ENCODE results near the gene ANKZF1. TPM values are rescaled to one million over a fixed set of nuclear protein-coding genes. Genes with fewer than 3 reads are reported as not detected.

ANKZF1 gene
- total RNA-seq, 1 donor from 2014 or later, result 43.8 TPM

DNA sequence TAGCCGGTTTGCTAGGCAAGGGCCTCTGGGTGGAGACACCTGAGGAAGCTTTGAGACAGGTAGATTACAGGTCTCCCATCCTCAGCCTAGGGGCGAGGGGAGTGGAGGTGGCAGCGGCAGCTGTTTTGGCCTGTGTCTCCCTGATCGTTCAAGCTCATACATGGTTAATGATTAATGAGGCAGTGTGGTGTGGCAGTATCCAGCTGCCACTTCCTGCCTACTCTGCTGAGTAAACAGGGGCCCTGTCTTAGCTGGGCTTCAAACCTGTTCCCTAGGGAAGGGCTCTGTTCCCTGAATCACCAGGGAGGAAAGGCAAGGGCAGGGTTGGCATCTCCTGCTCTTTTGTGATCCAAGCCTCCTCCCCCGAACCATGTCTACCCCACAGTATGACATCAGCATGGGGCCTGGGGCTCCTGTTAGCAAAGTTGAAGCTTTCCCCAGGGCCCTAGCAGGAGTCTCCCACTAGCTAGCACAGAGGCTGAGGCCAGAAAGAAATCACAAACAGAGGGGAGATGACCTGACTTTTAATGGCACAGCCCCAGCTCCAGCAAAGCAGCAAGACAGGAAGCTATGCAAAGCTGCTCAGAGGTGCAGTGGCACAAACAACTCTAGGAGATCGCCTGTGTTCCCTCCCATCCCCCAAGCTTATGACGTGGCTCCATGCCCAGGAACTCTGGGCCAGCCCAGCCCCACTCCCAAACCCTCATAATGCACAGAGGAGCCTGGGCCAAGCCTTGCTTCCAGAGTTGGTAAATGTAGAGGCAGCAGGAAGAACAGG is 19.8 kb downstream of the ANKZF1 start:
- peaks cover 29% of the 10 kb centered on the region for H3K79me2 ChIP-seq (ENCODE audit: insufficient read depth, low read length)
- TF ChIP-seq, protein P1, sequence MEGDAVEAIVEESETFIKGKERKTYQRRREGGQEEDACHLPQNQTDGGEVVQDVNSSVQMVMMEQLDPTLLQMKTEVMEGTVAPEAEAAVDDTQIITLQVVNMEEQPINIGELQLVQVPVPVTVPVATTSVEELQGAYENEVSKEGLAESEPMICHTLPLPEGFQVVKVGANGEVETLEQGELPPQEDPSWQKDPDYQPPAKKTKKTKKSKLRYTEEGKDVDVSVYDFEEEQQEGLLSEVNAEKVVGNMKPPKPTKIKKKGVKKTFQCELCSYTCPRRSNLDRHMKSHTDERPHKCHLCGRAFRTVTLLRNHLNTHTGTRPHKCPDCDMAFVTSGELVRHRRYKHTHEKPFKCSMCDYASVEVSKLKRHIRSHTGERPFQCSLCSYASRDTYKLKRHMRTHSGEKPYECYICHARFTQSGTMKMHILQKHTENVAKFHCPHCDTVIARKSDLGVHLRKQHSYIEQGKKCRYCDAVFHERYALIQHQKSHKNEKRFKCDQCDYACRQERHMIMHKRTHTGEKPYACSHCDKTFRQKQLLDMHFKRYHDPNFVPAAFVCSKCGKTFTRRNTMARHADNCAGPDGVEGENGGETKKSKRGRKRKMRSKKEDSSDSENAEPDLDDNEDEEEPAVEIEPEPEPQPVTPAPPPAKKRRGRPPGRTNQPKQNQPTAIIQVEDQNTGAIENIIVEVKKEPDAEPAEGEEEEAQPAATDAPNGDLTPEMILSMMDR (IDR thresholded peaks at IDR 0.05; ENCODE audit: insufficient read depth, low read depth, low read length), result no peak
- no peak for TF ChIP-seq EZH2 (IDR thresholded peaks at IDR 0.05; ENCODE audit: insufficient read depth, low read length)
- Mint-ChIP-seq H3K4me3 (ENCODE audit: unreplicated experiment) (peak overlapping the region; percentile 58), H3K9me3 (ENCODE audit: unreplicated experiment) (no peaks in the 10 kb centered on the region), H3K4me1 (ENCODE audit: low read depth, unreplicated experiment) (peaks cover 36% of the 10 kb centered on the region), H3K36me3 (ENCODE audit: low read depth, unreplicated experiment) (peaks cover 5% of the 10 kb centered on the region), H3K27me3 (ENCODE audit: low read depth, unreplicated experiment) (no peaks in the 10 kb centered on the region), H3K27ac (ENCODE audit: unreplicated experiment) (peak overlapping the region; percentile 91)
- H3K27me3 ChIP-seq (ENCODE audit: insufficient read depth, low read length), result peaks cover 5% of the 10 kb centered on the region
- peaks cover 57% of the 10 kb centered on the region for H3K4me1 ChIP-seq (ENCODE audit: insufficient read depth, low read length)
- H2AFZ ChIP-seq (ENCODE audit: low read depth, low read length), result no peak overlapping the region
- peak; percentile 59 for DNase-seq (ENCODE audit: low read depth)
- H3K4me2 ChIP-seq (ENCODE audit: low read length), result peak overlapping the region; percentile 72
- no peak for FAIRE-seq
- H3K9me3 ChIP-seq (ENCODE audit: insufficient read depth, low read depth, low read length), result no peaks in the 10 kb centered on the region
- no peak overlapping the region for H3K4me3 ChIP-seq (ENCODE audit: insufficient read depth, low read depth, low read length)
- H3K36me3 ChIP-seq (ENCODE audit: insufficient read depth, low read length), result no peaks in the 10 kb centered on the region
- H4K20me1 ChIP-seq (ENCODE audit: insufficient read depth, low read length), result peaks cover 4% of the 10 kb centered on the region
- H3K27ac ChIP-seq (ENCODE audit: low read depth, low read length), result peak overlapping the region; percentile 68
- peak overlapping the region; percentile 66 for H3K9ac ChIP-seq (ENCODE audit: low read length)

DNA sequence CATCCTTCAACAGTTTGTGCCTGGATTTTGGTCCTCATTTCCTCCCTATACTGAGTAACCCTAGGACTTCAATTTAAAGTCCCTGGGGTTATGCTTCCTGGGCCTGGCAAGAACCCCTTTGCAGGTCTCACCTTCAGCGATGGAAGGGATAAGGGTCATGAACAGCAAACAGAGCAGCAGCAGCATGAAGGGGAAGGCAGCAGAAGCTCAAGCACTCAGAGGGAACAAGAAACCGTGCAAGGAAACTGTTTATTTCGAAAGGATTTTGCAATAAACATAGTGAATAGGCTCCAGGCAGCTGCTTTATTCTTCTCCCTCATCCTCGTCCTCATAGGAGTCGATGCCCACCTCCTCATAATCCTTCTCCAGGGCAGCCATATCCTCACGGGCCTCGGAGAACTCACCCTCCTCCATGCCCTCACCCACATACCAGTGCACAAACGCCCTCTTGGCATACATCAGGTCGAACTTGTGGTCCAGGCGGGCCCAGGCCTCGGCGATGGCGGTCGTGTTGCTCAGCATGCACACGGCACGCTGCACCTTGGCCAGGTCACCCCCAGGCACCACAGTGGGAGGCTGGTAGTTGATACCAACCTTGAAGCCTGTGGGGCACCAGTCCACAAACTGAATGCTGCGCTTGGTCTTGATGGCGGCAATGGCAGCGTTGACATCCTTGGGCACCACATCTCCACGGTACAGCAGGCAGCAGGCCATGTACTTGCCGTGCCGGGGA is 20.6 kb downstream of the ANKZF1 start:
- DNase-seq (ENCODE audit: low read depth) (no peak), FAIRE-seq (no peak)
- H3K9ac ChIP-seq (ENCODE audit: low read length), result peak overlapping the region; percentile 66
- Mint-ChIP-seq H3K36me3 (ENCODE audit: low read depth, unreplicated experiment) (peaks cover 5% of the 10 kb centered on the region), H3K27ac (ENCODE audit: unreplicated experiment) (no peak overlapping the region), H3K27me3 (ENCODE audit: low read depth, unreplicated experiment) (peaks cover 8% of the 10 kb centered on the region), H3K4me3 (ENCODE audit: unreplicated experiment) (peak overlapping the region; percentile 67), H3K9me3 (ENCODE audit: unreplicated experiment) (no peaks in the 10 kb centered on the region), H3K4me1 (ENCODE audit: low read depth, unreplicated experiment) (peaks cover 40% of the 10 kb centered on the region)
- H3K36me3 ChIP-seq (ENCODE audit: insufficient read depth, low read length), result no peaks in the 10 kb centered on the region
- H3K27ac ChIP-seq (ENCODE audit: low read depth, low read length), result peak overlapping the region; percentile 68
- H4K20me1 ChIP-seq (ENCODE audit: insufficient read depth, low read length), result peaks cover 4% of the 10 kb centered on the region
- H3K4me3 ChIP-seq (ENCODE audit: insufficient read depth, low read depth, low read length), result no peak overlapping the region
- H3K79me2 ChIP-seq (ENCODE audit: insufficient read depth, low read length), result peaks cover 29% of the 10 kb centered on the region
- H3K4me1 ChIP-seq (ENCODE audit: insufficient read depth, low read length), result peaks cover 59% of the 10 kb centered on the region
- H2AFZ ChIP-seq (ENCODE audit: low read depth, low read length), result no peak overlapping the region
- H3K27me3 ChIP-seq (ENCODE audit: insufficient read depth, low read length), result peaks cover 13% of the 10 kb centered on the region
- no peaks in the 10 kb centered on the region for H3K9me3 ChIP-seq (ENCODE audit: insufficient read depth, low read depth, low read length)
- H3K4me2 ChIP-seq (ENCODE audit: low read length), result peak overlapping the region; percentile 72
- TF ChIP-seq, protein P1 (IDR thresholded peaks at IDR 0.05; ENCODE audit: insufficient read depth, low read depth, low read length), result no peak
- TF ChIP-seq EZH2 (IDR thresholded peaks at IDR 0.05; ENCODE audit: insufficient read depth, low read length), result no peak

Data from astrocyte (in vitro differentiated cells and primary cell).